ENCODE data around the gene CNTN5.

The CNTN5 gene

DNA sequence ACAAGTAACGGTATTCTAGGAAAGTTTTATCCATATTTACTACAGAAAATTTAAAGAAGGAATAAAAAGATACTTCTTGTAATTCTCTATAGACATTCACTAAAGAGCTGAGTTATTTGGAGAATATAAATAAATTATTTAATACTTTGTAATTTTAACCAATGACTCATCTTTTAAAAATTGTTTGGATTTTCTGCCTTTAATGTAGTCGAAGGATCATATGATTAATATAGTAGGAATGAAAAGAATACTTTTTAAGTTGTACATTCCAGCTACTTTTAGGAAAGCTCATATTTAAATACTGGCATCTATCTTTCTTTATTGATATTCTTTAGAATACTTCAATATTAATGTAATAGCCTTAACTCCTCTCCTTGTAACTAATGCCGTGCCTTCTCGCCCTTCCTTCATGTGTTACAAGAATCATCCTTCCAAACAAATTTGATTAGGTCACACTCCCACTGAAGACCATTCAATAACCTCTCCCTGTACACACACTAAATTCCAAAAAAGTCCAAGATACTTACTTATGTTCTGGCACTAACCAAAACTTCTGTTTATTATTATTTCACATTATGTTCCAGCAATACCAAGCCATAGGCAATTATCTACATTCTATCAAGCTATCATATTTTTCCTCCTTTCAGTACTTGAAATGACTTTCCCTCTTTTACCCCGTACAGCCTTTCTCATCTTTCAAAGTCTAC lies 501.9 kb downstream of the CNTN5 start:
- DNase-seq = no peak

DNA sequence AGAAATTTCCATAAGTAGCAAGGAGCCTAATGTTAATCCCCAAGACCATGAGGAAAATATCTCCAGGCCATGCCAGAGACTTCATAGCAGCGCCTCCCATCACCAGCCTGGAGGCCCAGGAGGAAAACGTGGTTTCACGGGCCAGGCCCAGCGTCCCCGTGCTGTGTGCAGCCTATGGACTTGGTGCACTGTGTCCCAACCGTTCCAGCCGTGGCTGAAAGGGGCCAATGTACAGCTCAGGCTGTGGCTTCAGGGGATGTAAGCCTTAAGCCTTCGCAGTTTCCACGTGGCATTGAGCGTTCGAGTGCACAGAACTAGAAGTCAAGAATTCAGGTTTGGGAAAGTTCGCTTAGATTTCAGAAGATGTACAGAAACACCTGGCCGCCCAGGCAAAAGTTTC lies 510.7 kb downstream of the CNTN5 start:
- no peak for DNase-seq

DNA sequence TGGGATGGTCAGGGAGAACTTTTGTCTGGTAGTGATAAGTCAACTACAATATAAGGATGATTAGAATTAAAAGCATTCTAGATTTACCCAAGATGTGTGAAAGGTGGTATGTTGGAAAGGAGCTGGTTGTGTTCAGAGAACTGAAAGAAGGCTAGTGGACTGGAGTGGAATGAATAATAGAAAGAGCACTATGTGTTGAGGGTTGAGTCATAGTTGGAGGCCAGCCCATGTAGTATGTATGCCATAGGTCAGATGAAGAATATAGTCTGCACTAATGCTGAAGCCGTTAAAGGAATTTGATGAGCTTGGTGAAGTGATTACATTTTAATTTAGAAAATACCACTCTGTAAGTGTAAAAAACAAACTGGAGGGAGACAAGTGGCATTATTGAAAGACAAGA lies 514.1 kb downstream of the CNTN5 start:
- DNase-seq = no peak

DNA sequence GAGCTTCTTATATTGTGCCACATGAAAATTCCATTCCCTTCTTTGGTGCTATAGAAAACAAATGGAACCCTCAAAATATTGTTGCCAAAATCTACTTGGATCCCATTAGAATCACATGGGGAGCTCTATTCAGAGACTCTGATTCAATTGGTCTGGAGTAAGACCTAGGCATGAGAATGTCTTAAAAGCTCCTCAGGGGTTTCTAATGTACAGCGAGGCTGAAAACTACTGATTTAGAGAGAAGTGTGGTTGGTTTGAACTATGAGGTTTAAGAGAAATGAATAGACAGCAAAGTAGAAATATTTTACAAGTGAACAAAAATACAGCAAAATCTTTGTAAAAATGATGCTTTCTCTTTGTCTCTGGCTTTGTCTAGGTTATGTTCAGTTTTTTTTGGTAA lies 514.7 kb downstream of the CNTN5 start:
- DNase-seq = no peak

DNA sequence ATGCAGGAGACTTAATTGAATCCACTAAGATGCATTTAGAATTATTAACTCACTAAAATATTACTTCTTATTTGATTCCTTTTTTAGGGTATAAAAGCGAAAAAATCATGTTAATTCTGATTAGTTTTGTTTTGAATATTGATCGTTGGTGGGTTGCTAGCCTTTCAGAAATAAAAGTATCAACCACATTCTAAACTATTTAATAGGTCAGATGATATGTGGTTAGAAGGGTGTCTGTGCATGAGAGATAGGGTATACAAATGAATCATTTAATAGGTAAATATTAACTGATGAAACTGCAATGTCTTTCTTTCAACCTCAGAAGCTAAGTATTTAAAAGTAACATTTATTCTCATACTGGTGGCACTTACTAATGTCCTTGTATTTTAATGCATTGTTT lies 515.1 kb downstream of the CNTN5 start:
- DNase-seq = no peak

DNA sequence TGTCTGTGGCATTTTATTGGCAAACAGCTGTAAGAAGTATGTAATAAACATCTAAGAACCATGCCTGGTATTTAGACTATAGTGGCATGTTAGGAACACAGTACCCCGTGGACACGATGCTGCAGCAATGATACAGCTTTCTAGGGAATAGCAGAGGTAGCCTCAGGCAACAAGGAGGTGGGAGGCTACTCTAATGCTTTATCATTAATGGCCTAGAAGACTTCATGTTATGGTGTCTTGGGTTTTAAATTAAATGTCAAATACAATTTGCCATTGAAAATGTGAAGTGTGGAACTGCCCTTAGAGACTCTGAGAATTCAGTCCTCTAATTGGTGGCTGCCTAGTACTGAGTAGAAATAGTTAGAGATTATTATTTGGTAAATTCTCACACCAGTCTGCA lies 516.9 kb downstream of the CNTN5 start:
- DNase-seq = no peak

DNA sequence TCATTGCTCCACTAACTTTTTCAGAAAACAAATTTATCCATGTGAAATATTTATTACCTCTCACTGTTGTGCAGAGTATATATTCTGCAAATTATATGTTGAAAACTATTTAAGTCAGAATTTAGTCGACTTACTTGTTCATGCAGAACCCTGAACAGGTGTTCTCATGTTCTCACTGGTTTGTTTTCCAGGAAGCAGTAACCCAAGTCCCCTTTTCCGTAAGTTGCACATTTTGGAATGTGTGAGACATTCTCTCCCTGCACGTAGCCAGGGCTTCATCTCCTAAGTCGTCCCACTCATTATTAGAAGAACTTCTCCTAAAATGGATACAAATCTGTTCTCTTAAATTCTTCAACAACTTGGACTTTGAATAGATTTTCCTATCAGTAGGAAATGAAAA lies 524.9 kb downstream of the CNTN5 start:
- no peak for DNase-seq

DNA sequence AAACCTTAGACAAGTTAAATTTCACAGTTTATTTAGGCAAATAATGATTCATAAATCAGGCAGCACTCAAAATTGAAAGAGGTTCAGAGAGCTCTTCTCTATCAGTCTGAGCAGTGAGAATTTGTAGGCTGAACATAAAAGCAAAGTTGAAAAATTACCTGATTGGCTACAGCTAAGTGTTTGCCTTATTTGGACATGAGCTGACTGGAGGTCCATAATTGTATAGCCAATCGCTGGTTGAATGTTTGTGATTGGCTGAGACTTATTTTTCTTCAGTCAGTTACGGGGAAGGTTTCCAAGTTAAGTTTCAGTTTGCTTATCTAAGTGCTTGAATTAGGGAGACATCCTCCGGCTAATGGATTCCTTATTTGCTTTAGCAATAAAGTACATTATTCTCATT lies 527.5 kb downstream of the CNTN5 start:
- DNase-seq = no peak

DNA sequence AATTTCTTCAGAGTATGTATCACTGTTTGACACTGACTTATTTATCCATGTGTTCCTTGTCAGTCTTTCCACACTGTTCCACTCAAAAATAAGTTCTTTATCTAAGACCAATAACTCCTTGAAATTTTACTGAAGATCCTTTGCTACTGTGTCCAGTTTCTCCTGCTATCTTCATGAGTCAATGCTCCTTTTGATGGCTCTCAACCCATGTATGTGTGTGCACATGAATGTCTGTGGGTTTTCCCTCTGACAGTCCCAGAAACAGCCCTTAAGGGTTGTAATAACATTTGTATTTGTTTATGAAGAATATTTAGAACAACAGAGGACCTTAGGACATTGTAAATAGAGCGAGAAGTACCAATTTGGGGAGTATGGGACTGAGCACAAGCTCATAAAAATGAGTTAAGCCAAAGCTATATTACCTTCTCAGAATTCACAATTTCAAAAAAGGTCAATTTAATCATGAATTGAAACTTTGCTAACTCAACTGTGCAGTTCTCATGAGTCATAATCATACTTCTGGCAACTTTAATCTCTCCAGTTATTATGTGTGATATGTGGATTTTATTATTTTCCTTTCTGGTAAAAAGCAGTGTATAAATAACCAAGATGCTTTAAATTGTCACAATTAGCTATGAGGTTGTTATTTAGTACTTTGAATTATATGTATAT lies 533.6 kb downstream of the CNTN5 start:
- no peak for DNase-seq

DNA sequence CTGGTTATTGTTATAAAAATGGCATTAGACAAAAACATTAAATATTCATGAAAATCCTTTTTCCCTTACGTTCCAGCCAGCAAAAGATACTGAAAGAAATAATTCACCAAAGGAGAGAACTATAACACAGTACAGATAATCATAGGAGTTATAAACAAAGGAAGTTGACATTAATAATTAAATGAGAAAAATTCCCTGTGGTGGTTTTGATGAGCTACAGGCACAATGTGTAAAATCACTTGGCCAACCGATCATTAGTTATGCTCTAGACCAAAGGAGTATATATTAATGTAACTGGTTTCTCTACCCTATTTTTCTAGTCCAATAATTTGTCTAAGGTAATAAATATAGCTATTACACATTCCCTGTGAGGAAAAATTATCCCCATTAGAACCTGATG lies 534.7 kb downstream of the CNTN5 start:
- DNase-seq = no peak

DNA sequence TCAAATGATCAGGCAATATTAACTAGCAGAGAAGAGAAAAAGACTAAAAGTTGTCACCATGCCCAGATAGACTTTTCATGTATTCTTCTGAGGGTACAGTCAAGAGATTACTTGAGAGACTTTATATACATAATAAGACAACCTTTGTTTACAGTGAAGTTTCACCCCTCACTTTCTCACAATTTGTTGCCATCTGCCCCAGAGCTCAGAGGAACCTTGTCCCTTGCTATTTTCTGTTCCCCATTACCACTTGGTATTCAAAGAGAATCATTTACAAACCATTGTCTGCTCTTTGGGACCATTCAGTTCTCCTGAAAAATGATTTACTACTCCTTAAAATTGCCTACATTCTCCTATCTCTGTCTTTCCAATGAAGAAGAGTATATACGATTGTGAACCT lies 544.6 kb downstream of the CNTN5 start:
- no peak for DNase-seq

DNA sequence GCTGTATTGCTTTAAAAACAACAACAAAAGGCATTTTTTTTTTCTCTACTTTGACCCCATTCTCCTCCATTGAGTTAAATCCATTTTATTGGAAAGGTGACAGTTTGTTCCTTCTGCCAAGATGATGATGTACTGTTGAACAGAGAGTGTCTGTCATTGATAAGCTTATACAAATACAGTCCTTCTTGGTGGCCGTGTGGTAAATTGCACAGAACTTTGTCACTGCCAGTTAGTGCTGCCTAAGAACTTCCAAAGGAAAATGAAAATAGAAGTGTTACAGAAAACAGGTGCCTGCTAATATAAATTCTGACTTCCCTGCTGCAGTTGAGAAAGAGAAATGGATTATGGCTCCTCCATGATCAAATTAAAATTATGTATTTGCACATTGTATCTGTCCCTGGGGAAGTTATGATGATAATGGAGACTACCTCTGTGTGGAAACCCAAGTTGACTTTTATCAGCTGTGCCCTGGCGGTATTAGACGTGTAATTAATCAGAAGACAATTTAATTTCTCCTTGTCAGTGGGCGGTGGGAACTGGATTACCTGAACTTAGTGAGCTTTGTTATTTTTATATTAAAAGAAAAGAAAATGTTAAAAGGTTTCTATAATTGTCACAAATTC lies 546.7 kb downstream of the CNTN5 start:
- no peak for DNase-seq

DNA sequence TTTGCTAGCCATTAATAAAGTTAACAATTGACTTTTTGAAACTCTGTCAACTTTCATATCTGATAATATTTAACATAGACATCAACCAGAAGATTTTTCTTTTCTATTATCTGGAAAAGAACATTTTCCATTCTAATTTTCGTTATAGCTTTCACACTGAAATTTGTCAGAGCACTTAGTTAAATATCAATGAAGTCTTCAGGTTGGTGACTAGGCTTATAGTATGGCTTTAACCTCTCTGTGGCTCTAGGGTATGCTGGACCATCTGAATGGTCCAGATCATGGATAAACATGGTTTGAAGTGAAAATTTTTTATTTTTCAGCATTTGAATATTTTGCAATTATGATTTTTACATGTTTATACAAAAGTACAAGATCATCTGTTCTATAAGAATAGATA lies 548.1 kb downstream of the CNTN5 start:
- no peak for DNase-seq

DNA sequence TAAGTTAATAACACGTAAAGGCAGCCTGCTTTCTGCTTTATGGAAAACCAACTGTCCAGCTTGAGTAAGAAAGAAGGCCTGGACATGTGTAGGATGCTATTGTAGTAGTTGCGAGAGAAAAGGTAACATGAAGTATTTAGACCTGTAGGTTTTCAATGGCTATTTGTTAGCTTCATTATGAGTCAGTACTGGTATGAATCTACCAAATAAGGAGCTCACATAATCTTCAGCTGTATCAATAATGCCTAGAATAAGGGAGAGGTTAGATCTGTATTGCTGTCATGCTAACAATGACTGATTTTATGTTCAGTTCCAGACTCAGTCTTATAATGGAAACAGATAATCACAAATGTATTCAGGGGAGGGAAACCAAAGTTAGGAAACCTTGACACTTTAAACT lies 550.3 kb downstream of the CNTN5 start:
- DNase-seq = no peak

DNA sequence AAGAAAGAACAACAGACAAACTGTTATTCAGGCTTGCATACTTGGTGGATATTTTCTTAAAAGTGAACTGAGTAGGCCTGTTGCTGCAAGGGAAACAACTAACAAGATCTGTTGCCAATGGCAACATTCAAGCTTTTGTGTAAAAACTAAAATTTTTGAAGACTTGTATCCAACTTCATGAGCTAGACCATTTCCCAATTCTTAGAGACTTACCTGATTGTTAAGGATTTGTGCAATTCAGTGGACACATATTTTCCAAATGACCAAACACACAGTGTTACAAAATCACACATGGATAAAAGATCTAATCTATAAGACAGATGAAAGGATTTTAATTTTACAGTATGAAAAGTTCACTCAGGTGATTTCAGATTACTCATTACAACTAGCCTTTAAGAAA lies 564.1 kb downstream of the CNTN5 start:
- no peak for DNase-seq

DNA sequence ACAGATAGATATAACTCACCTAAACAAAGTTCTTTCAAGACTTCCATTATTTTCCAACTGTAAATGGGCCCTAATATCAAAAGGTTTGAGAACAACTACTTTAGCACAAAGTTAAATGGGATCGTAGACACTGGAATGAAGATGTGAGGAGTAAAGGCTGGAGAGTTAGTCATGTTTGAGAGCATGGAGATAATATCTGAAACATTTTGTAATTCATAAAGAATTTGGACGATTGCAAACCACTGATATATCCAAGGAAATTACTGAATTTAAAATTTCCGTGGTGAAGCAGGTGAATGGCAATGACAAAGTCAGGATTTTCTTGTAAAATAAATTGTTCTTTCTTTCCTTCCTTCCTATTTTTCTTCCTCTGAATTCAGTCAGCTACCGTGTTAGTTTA lies 564.9 kb downstream of the CNTN5 start:
- no peak for DNase-seq

DNA sequence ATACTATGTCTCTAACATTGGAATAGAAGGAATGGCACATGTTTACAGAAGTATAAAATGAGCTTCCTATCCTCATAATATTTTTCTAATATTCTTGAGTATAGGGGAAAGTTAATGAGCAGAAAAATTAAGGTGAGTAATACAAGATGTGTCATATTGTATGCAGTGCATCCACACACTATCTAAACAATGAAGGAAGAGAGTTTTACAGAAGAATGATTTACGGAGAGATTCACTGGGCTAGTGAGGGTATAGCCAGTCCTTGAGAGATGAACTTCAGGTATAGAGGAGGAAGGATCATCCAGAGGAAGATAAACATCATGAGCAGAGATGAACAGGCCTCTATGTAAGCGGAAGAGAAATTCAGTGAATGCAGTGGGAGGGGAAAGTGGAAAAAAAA lies 569.0 kb downstream of the CNTN5 start:
- no peak for DNase-seq

DNA sequence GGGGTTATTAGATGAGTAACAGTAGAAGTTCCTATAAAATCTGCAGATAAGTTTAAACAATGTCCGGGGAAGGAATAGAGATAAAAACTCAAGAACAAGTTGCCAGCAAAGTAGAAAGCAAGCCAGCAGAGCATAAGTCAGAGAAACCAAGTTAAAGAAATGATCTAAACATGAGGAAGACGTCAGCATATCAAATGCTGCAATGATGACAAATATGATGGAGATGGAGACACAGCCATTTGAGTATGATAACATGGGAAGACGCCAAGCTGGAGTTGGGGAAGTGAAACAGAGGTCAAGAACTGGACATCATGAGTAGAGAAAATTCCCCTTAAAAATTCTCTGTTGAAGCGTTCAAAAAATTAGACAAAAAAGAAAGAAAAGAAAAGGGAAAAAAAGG lies 571.5 kb downstream of the CNTN5 start:
- DNase-seq = no peak

DNA sequence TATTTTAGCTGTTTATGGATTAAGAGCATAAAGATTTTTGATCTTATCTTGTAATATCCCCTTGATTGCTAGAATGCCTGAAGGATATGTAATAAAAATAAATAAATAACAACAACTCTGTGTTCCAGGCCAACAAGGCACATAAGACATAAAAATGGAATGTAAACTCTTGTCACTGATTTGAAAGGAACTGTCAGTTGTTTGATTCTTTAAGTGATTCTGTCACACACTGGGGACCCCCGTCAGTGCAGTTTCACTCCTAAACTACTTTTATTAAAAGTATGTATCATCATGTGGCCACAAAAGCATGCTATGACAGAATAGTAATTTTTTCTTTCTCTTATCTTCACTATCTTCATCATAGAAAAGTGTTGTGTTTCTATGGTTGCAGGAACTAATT lies 572.4 kb downstream of the CNTN5 start:
- DNase-seq = no peak

DNA sequence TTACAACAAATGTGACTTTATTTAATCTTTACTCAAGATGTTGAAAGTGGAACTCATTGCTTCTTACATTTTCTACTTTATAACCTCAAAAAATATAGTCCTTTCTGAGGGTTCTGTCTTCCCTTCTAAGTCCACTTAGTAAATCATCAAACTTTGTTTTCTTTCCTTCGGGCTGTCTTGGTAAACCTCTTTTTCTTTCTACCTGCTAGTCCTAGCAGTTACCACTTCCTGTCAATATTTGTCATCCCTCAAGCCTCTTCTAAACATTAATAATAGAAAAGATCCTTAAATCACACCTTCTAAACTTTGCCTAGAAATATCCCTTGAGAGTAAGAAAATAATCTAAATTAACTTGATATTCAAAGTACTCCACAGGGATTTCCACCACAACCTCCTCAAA lies 580.4 kb downstream of the CNTN5 start:
- no peak for DNase-seq

DNA sequence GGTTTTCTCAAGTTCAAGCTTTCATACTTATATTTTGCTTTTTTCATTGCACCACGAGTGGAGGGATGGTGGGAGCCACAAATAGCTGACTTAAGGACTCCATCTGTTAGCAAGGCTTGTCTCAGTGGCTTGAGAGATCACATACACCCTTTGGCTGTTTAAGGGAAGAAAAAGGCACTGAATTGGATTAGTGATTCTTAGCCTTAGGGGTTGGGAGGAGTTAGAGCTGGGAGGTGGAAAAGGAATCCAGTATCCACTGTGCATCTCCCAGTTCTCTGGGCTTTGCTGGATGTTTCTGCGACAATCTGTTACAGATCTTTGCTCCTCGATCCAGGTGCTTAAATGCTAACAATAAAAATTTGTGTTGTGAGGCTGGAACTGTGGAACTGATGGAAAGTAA lies 593.6 kb downstream of the CNTN5 start:
- DNase-seq = no peak

DNA sequence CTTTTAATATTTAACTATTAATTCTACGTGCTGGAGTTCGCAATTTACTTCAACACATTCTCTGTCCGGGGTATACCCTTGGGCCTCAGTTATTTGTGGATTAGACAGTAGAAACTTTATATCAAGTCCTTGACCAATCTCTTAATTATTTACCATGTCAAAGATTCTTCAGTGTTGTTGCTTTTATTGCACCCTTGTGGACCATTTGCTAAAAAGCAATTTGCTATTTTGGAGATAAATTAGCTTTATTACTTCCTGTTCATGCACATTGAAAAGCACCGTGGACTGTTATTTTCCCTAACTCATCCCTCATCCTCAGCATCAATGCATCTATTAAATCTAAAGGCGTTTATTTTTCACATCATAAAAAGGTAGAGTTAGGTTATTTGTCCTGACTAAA lies 609.9 kb downstream of the CNTN5 start:
- no peak for DNase-seq

DNA sequence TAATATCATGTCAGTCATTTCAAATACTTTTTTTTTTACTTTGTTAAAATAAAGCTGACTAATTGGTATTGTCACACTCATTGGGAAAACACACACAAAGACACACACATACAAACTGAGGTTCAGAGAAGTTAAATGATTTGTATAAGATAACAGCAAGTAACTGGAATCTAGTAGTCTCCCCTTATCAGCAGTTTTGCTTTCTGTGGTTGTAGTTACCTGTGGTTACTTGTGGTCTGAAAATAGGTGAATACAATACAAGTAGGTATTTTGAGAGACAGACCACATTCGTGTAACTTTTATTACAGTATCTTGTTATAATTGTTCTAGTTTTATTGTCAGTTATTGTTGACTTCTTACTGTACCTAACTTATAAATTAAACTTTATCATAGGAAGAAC lies 610.9 kb downstream of the CNTN5 start:
- no peak for DNase-seq

DNA sequence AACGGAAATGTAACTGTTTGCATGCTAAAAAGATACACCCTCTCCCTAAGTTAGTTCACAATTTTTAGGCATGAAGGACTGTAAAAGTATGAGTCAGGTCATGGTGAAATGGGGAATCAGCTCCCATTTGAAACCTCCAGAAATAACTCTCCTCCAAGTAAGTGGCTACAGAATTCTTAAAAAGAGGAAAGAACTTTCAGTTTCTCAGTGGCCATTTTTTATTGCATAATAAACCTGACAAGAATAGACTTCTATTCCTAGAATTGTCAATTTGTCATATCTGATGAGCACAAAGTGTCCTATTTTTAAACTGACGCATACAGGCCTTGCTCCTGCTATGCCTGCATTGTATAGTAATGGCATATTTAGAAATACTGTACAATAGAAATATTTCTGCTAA lies 612.2 kb downstream of the CNTN5 start:
- no peak for DNase-seq

DNA sequence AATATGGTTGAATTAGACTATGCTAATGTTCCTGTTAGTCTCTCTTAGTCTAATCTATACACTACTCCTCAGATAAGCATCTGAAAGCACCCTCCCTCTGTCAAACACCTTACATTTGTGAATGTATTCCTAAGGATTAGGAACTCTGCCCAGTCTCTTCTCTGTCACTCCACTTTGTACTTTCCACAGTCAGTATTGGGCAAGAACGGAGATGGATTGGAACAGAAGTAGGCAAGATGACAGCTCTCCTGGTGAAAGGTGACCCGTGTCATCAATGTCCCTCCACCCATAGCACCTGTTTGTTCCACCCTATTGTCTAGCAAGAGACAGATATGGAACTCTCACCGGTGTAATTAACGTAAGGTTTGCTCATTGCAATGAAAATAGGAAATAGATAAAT lies 613.8 kb downstream of the CNTN5 start:
- DNase-seq = no peak
